HepG2 (cell line): ENCODE results near the gene ELFN1. TPM values are rescaled to one million over a fixed set of nuclear protein-coding genes. Genes with fewer than 3 reads are reported as not detected.

ENCODE experiments used
- ATAC-seq: fragments of 200-7000 bp; cut with Tn5 transposase; 3 replicates; pipeline ENCODE4 v1.9.1; 2020; ENCODE audit warnings: mild to moderate bottlenecking, moderate library complexity
- BruUV-seq: library from RNA; stranded (reverse); fragments of 400-500 nt; replicated peaks from 2 replicates; lab custom pipeline; 2021; lab: Mats Ljungman, UMichigan
- CTCF ChIA-PET: fragments of 300-600 bp; formaldehyde crosslinking; extraction: SDS; loops from one replicate; lab custom pipeline; 2021; ENCODE audit warnings: low total read pairs, inconsistent platforms, low intra/inter-chr PET ratio; lab: Yijun Ruan, JAX
- POLR2A ChIA-PET: fragments of 350-600 bp; sonication (Branson Sonifier 250); formaldehyde crosslinking; loops from one replicate; lab custom pipeline; 2020; ENCODE audit warnings: antibody characterized with exemption, inconsistent platforms; lab: Yijun Ruan, JAX
- DNase-seq: peaks from one replicate; pipeline ENCODE4 v3.0.0-alpha.2; 2015; ENCODE audit warnings: low spot score
- FAIRE-seq: peaks from 3 replicates; lab custom pipeline; 2011; peaks lifted over from hg19 to GRCh38; lab: Jason Lieb, UNC
- H2AFZ ChIP-seq: one replicate; pipeline ENCODE4 v1.6.1; 2011; ENCODE audit warnings: low read length, inconsistent platforms
- H3K27ac ChIP-seq: fragments of 300-600 bp; 3 replicates; pipeline ENCODE4 v1.8.0; 2011; ENCODE audit warnings: mixed run types, mild to moderate bottlenecking, mixed read lengths, low read length, inconsistent platforms; ENCODE audit not compliant: insufficient read depth; ENCODE audit errors: extremely low read length
- H3K27me3 ChIP-seq, 2 experiments: fragments of 200-600 bp in 1 of 2; 2 replicates in 1 of 2; 3 replicates in 1 of 2; pipeline versions ENCODE4 v1.6.0 to v1.8.0; 2011; ENCODE audit warnings: low read length in 2 of 2, mild to moderate bottlenecking in 2 of 2, moderate library complexity in 2 of 2, inconsistent platforms in 1 of 2; ENCODE audit not compliant: insufficient read depth in 2 of 2, control insufficient read depth in 1 of 2
- H3K36me3 ChIP-seq, 2 experiments: fragments of 200-600 bp in 1 of 2; replicated peaks in 1 of 2; 2 replicates in 1 of 2; 3 replicates in 1 of 2; pipeline versions ENCODE4 v1.5.1 to v1.8.0; 2011; ENCODE audit warnings: low read length in 2 of 2, inconsistent platforms in 1 of 2; ENCODE audit not compliant: insufficient read depth in 2 of 2, control insufficient read depth in 1 of 2
- H3K4me1 ChIP-seq: 2 replicates; pipeline ENCODE4 v1.5.1; 2012; ENCODE audit warnings: low read length, inconsistent platforms; ENCODE audit not compliant: insufficient read depth
- H3K4me2 ChIP-seq: 2 replicates; pipeline ENCODE4 v1.6.0; 2011; ENCODE audit warnings: low read depth, low read length, inconsistent platforms
- H3K4me3 ChIP-seq, 3 experiments: fragments of 200-600 bp in 1 of 3; sonication (generic), shearing (Covaris generic) in 1 of 3; replicated peaks in 1 of 3; 2 replicates each; pipeline ENCODE4 v1.5.1; 2011 to 2016; ENCODE audit warnings: low read length in 3 of 3, inconsistent platforms in 2 of 3, low read depth in 2 of 3, mild to moderate bottlenecking in 2 of 3, control low read depth in 1 of 3, mixed read lengths in 1 of 3; ENCODE audit not compliant: insufficient read depth in 1 of 3
- H3K79me2 ChIP-seq: one replicate; pipeline ENCODE4 v1.6.1; 2011; ENCODE audit warnings: low read length, inconsistent platforms; ENCODE audit not compliant: insufficient read depth
- H3K9ac ChIP-seq: 2 replicates; pipeline ENCODE4 v1.6.0; 2011; ENCODE audit warnings: mild to moderate bottlenecking, low read depth, low read length, inconsistent platforms; ENCODE audit not compliant: insufficient read depth
- H3K9me3 ChIP-seq: 2 replicates; pipeline ENCODE4 v1.5.1; 2012; ENCODE audit warnings: mild to moderate bottlenecking, low read length
- H4K20me1 ChIP-seq: 2 replicates; pipeline ENCODE4 v1.6.0; 2011; ENCODE audit warnings: inconsistent platforms, mild to moderate bottlenecking, low read length, moderate library complexity; ENCODE audit not compliant: insufficient read depth
- AGO2 ChIP-seq: fragments of 200-400 bp; formaldehyde crosslinking; optimal IDR thresholded peaks from 2 replicates; pipeline ENCODE3; 2017; ENCODE audit warnings: mild to moderate bottlenecking, low read depth, low read length, moderate library complexity
- ARID2 ChIP-seq: sonication (generic); formaldehyde crosslinking; IDR thresholded peaks from 2 replicates; pipeline ENCODE4 v1.8.1; 2022; ENCODE audit warnings: mild to moderate bottlenecking, missing genetic modification reagents, borderline replicate concordance
- CSRNP1 ChIP-seq: sonication (generic); formaldehyde crosslinking; IDR thresholded peaks from 2 replicates; pipeline ENCODE4 v1.8.1; 2023; ENCODE audit warnings: mild to moderate bottlenecking, missing genetic modification reagents
- FOXA3 ChIP-seq: IDR thresholded peaks from 2 replicates; pipeline ENCODE4 v1.6.1; 2016; ENCODE audit warnings: missing genetic modification reagents, missing compliant biosample characterization
- HIC2 ChIP-seq: sonication (generic); formaldehyde crosslinking; IDR thresholded peaks from 2 replicates; pipeline ENCODE4 v1.9.0; 2022; ENCODE audit warnings: low read depth, missing genetic modification reagents
- IKZF4 ChIP-seq: sonication (generic); formaldehyde crosslinking; IDR thresholded peaks from 2 replicates; pipeline ENCODE4 v1.5.1; 2020; ENCODE audit warnings: borderline replicate concordance, mild to moderate bottlenecking, low read depth, missing genetic modification reagents; ENCODE audit errors: not compliant biosample characterization
- IRF9 ChIP-seq: sonication (generic); formaldehyde crosslinking; IDR thresholded peaks from 2 replicates; pipeline ENCODE4 v1.8.0; 2022; ENCODE audit warnings: missing genetic modification reagents, mild to moderate bottlenecking, borderline replicate concordance
- ZNF205 ChIP-seq: IDR thresholded peaks from 2 replicates; pipeline ENCODE4 v1.6.1; 2018; ENCODE audit warnings: missing biosample characterization, missing genetic modification reagents
- ZNF3 ChIP-seq: IDR thresholded peaks from 2 replicates; pipeline ENCODE4 v1.7.0; 2017; ENCODE audit warnings: inconsistent platforms
- ZNF446 ChIP-seq: sonication (generic); formaldehyde crosslinking; IDR thresholded peaks from 2 replicates; pipeline ENCODE4 v1.5.0; 2020; ENCODE audit warnings: mild to moderate bottlenecking, missing genetic modification reagents
- ZNF616 ChIP-seq: sonication (generic); formaldehyde crosslinking; IDR thresholded peaks from 2 replicates; pipeline ENCODE4 v1.5.0; 2020; ENCODE audit warnings: low read depth, mild to moderate bottlenecking, missing genetic modification reagents
- WGBS: methylation state at CpG from one replicate; pipeline ENCODE4 v1.1.6; 2017; ENCODE audit warnings: low lambda C conversion rate; 5-methylcytosine and 5-hydroxymethylcytosine counted together
- in situ Hi-C: cut with HindIII; loops from 2 replicates; pipeline ENCODE4 v1.10.0; 2017; ENCODE audit warnings: low pct_unique_long_range_greater_than_20kb; ENCODE audit not compliant: extremely low pct_ligation_motif_present
- intact Hi-C: fragments of 100-400 bp; cut with micrococcal nuclease; formaldehyde crosslinking; loops from one replicate; pipeline ENCODE4 v1.10.0; 2022; ENCODE audit not compliant: unreplicated experiment
- polyA plus RNA-seq, 8 experiments: library from polyadenylated mRNA; depleted of rRNA in 3 of 8; stranded (reverse) in 7 of 8; unstranded in 1 of 8; fragments of >200 nt; fragmentation: Illumina TruSeq in 4 of 8; extraction: Trizol in 4 of 8; gene quantifications; 2 replicates each; pipeline versions ENCODE4 v1.2.1 to v1.2.3, GENCODE V29; 2011 to 2016; ENCODE audit warnings: low read depth in 4 of 8, missing spikeins in 1 of 8, mixed read lengths in 1 of 8; ENCODE audit not compliant: insufficient read depth in 1 of 8
- total RNA-seq, 5 experiments: library from RNA; depleted of rRNA; stranded (reverse); fragments of >200 nt; fragmentation: Illumina TruSeq; extraction: Trizol; gene quantifications; 2 replicates each; pipeline ENCODE4 v1.2.3, GENCODE V29; 2016; ENCODE audit warnings: low read depth in 1 of 5

The ELFN1 gene
- total and polyA plus RNA-seq, 2 of the 13 experiments (the other 11 are each of a cell fraction or from before 2014, with no cell fraction given), result 0.13 to 0.18 TPM

DNA sequence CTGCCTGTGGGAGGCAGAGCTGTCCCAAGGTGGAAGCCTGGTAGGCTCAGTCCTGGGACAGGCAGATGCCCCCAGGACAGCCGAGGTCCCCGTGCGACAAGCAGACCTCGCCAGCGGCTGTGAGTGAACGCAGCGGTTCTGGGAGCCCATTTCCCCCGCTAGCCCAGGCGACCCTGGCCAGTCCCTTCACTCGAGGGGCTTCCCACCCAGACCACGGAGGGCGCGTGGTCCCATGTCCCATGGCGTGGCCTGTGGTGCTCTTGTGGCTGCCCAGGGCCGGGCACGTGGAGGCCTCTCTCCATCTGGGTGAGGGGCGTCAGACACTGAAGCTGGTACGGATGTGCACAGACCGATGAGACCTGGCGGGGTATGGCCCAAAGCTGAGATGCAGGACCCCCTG is 67.9 kb downstream of the ELFN1 start:
- Histone ChIP-seq H3K4me3 (no peak overlapping the region), H3K79me2 (no peaks in the 10 kb centered on the region), H3K27me3 (peaks cover 0 to 30% of the 10 kb centered on the region in 2 experiments; a peak in 3 of 5 replicates), H3K27ac (no peak overlapping the region), H3K9me3 (no peaks in the 10 kb centered on the region), H3K36me3 (no peaks in the 10 kb centered on the region), H3K9ac (no peak overlapping the region), H3K4me2 (no peak overlapping the region), H2AFZ (no peak overlapping the region), H3K4me1 (peaks cover 16% of the 10 kb centered on the region), H4K20me1 (no peaks in the 10 kb centered on the region)
- ChIA-PET POLR2A (no interaction called here), CTCF (no interaction called here)
- ATAC-seq (no peak), FAIRE-seq (no peak), DNase-seq (no peak)
- in situ Hi-C loops (no loop called here), intact Hi-C loops (no loop called here)
- peak; percentile 38 for TF ChIP-seq AGO2
- TF ChIP-seq ZNF3 (CRISPR knock-in tag), result no peak
- WGBS, result 65% methylated on average over 4 of the region's 20 CpGs
- no TSS peak for BruUV-seq

- Histone ChIP-seq H3K4me3 (no peak overlapping the region), H3K9ac (no peak overlapping the region), H3K9me3 (no peaks in the 10 kb centered on the region), H3K4me2 (no peak overlapping the region), H3K4me1 (peaks cover 19% of the 10 kb centered on the region), H3K36me3 (no peaks in the 10 kb centered on the region), H3K27ac (no peak overlapping the region), H4K20me1 (no peaks in the 10 kb centered on the region), H3K27me3 (peaks cover 0 to 28% of the 10 kb centered on the region in 2 experiments; a peak in 4 of 5 replicates), H2AFZ (no peak overlapping the region), H3K79me2 (no peaks in the 10 kb centered on the region)
- TF ChIP-seq IKZF4 (CRISPR knock-in tag), result no peak
- TF ChIP-seq ZNF616 (CRISPR knock-in tag), result no peak
- no peak for TF ChIP-seq ARID2
- TF ChIP-seq HIC2 (CRISPR knock-in tag), result no peak
- no peak for TF ChIP-seq CSRNP1 (CRISPR knock-in tag)
- no peak for TF ChIP-seq ZNF205 (CRISPR knock-in tag)
- no peak for TF ChIP-seq ZNF446 (CRISPR knock-in tag)
- no peak for TF ChIP-seq FOXA3 (CRISPR knock-in tag)
- TF ChIP-seq IRF9 (CRISPR knock-in tag), result no peak
- DNase-seq, result no peak
- FAIRE-seq, result no peak
- no TSS peak for BruUV-seq
- ChIA-PET POLR2A (no interaction called here), CTCF (no interaction called here)
- in situ Hi-C loops, result no loop called here
- intact Hi-C loops, result no loop called here
- no peak for ATAC-seq
- 86% methylated on average over 11 of the region's 11 CpGs for WGBS
These were observed 68.4 kb downstream of the ELFN1 start for GRCh38 chr7:1738511-1738910.
